T-cell (primary cell): Measurements from ENCODE around the gene RPTOR. TPM values are rescaled to one million over a fixed set of nuclear protein-coding genes. Genes with fewer than 3 reads are reported as not detected.

Experiments used
- ATAC-seq, 4 experiments: fragments of 200-7000 bp in 3 of 4; fragments of 150-1000 bp in 1 of 4; cut with Tn5 transposase; replicated peaks in 1 of 4; 1 replicate in 3 of 4; 2 replicates in 1 of 4; pipeline ENCODE4 v1.10.0; 2021; ENCODE audit warnings: moderate library complexity in 3 of 4, mild to moderate bottlenecking in 2 of 4, moderate number of reproducible peaks in 1 of 4
- CTCF ChIA-PET, 2 donors: fragments of 300-600 bp; sonication (Branson Sonifier 250); formaldehyde crosslinking; loops; one replicate each; lab custom pipeline; 2022; ENCODE audit warnings: antibody characterized with exemption in 2 of 2; lab: Charles Lee
- POLR2A ChIA-PET, 2 donors: fragments of 300-600 bp; sonication (Branson Sonifier 250); formaldehyde crosslinking; loops; one replicate each; lab custom pipeline; 2022; ENCODE audit warnings: antibody characterized with exemption in 2 of 2; lab: Charles Lee
- DNase-seq, 35 experiments: peaks; one replicate each; pipeline versions ENCODE4 v3.0.0 to v3.0.0-alpha.2; 2013 to 2023
- H3K27ac ChIP-seq: one replicate; pipeline ENCODE4 v1.5.1; 2013; ENCODE audit warnings: low read length
- H3K27me3 ChIP-seq, 2 experiments: replicated peaks in 1 of 2; 1 replicate in 1 of 2; 2 replicates in 1 of 2; pipeline versions ENCODE4 v1.6.1 to v1.7.0; 2013; ENCODE audit warnings: low read length in 1 of 2, mixed read lengths in 1 of 2; ENCODE audit not compliant: control insufficient read depth in 2 of 2, insufficient read depth in 2 of 2; ENCODE audit errors: extremely low read depth in 1 of 2
- H3K36me3 ChIP-seq, 2 donors: 1 replicate in 1 of 2; 2 replicates in 1 of 2; pipeline versions ENCODE4 v1.6.1 to v1.7.0; 2013; ENCODE audit warnings: low read length in 1 of 2; ENCODE audit not compliant: control insufficient read depth in 2 of 2, insufficient read depth in 1 of 2; ENCODE audit errors: extremely low read depth in 1 of 2
- H3K4me1 ChIP-seq, 2 experiments: 1 replicate in 1 of 2; 2 replicates in 1 of 2; pipeline versions ENCODE4 v1.6.1 to v1.7.0; 2013; ENCODE audit warnings: low read length in 2 of 2, mixed read lengths in 1 of 2; ENCODE audit not compliant: insufficient read depth in 2 of 2, control insufficient read depth in 1 of 2; ENCODE audit errors: extremely low read depth in 1 of 2
- H3K4me3 ChIP-seq, 2 donors: 1 replicate in 1 of 2; 2 replicates in 1 of 2; pipeline versions ENCODE4 v1.5.1 to v1.7.0; 2013; ENCODE audit warnings: mild to moderate bottlenecking in 2 of 2, low read length in 1 of 2, moderate library complexity in 1 of 2; ENCODE audit not compliant: control insufficient read depth in 1 of 2; ENCODE audit errors: extremely low read depth in 1 of 2
- H3K9me3 ChIP-seq: 2 replicates; pipeline ENCODE4 v1.7.0; 2013
- H3K27ac Mint-ChIP-seq, 2 donors: one replicate each; pipeline ENCODE4 v1.8.0; 2020 to 2021; ENCODE audit warnings: mild to moderate bottlenecking in 2 of 2, mixed read lengths in 2 of 2
- H3K27me3 Mint-ChIP-seq, 2 donors: one replicate each; pipeline ENCODE4 v1.8.0; 2021 to 2022; ENCODE audit warnings: mixed read lengths in 2 of 2
- H3K36me3 Mint-ChIP-seq: one replicate; pipeline ENCODE4 v1.8.0; 2021; ENCODE audit warnings: mixed read lengths
- H3K4me1 Mint-ChIP-seq, 3 donors: one replicate each; pipeline ENCODE4 v1.8.0; 2020 to 2022; ENCODE audit warnings: mixed read lengths in 3 of 3, mild to moderate bottlenecking in 1 of 3
- H3K4me3 Mint-ChIP-seq, 3 donors: one replicate each; pipeline ENCODE4 v1.8.0; 2020 to 2022; ENCODE audit warnings: mild to moderate bottlenecking in 3 of 3, mixed read lengths in 3 of 3, moderate library complexity in 3 of 3
- H3K9me3 Mint-ChIP-seq, 3 donors: one replicate each; pipeline ENCODE4 v1.8.0; 2020 to 2022; ENCODE audit warnings: mixed read lengths in 3 of 3
- WGBS: methylation state at CpG from one replicate; pipeline ENCODE4 v1.1.5; 2013; ENCODE audit warnings: missing lambda C conversion rate; ENCODE audit not compliant: insufficient coverage; 5-methylcytosine and 5-hydroxymethylcytosine counted together
- total RNA-seq, 35 experiments: library from RNA in 6 of 35; stranded (reverse) in 6 of 35; fragments of 120-200 nt in 1 of 35; gene quantifications; one replicate each; pipeline versions ENCODE4 v1.2.1 to v1.2.4 and lab custom pipeline; 2013 to 2026

The RPTOR gene
- total RNA-seq, 5 donors from 2014 or later (not counting 1 experiment from before 2014, with no cell fraction given), result 59.4 to 76.8 (median 71.4) TPM

DNA sequence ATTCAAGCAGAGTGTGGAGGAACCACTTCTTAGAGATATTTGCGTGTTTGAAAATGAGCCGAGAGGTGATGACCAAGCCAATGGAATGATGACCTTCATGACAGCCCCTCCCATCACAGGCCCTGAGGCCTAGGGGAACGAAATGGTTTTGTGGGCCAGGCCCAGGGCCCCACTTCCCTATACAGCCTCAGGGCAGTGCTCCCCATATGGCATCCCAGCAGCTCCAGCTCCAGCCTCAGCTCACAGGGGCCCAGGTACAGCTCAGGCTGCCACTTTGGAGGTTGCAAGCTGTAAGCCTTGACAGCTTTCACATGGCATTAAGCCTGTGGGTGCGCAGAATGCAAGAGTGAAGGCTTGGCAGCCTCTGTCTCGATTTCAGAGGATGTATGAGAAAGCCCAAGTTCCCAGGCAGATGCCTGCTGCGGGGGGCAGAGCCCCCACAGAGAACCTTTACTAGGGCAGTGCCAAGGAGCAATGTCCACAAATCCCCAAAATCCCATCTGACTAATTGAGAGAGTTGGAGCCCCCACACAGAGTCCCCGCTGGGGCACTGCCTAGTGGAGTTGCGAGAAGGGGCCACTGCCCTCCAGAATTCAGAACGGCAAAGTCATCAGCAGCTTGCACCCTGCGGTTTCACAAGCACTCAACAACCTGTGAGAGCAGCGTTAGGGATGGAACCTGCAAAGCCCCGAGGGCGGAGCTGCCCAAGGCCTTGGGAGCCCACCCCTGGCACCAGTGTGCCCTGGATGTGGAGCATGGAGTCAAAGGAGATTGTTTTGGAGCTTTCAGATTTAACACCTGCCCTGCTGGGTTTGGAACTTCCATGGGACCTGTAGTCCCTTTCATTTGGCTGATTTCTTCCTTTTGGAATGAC is 468.2 kb downstream of the RPTOR start:
- POLR2A ChIA-PET, result interaction anchor here in 1 of 2 donors (0.7 kb wide), 1 partner anchor 210 kb away, joined by 3 read pairs; no protein-coding TSS in a partner anchor

GRCh38 chr17:81013642-81014041 is 469.0 kb downstream of the RPTOR start:
- no peak overlapping the region for H3K27ac Mint-ChIP-seq

More for the DNA sequence above, 468.2 kb downstream of the RPTOR start:
- Histone ChIP-seq H3K4me1 (peaks cover 6 to 14% of the 10 kb centered on the region in 2 experiments), H3K9me3 (no peaks in the 10 kb centered on the region), H3K27ac (no peak overlapping the region), H3K4me3 (no peak overlapping the region), H3K36me3 (peaks cover 0 to 7% of the 10 kb centered on the region in 2 donors), H3K27me3 (peaks cover 0 to 14% of the 10 kb centered on the region in 2 experiments)
- H3K27me3 Mint-ChIP-seq, result peaks cover 0 to 4% of the 10 kb centered on the region in 2 donors
- no peak overlapping the region for H3K27ac Mint-ChIP-seq
- peaks cover 8% of the 10 kb centered on the region for H3K36me3 Mint-ChIP-seq
- ATAC-seq, result no peak
- CTCF ChIA-PET, result no interaction called here
- peaks cover 9 to 12% (median 11%) of the 10 kb centered on the region in 3 donors for H3K4me1 Mint-ChIP-seq
- DNase-seq, result no peak
- WGBS, result 86% methylated on average over 7 of the region's 13 CpGs
- H3K9me3 Mint-ChIP-seq, result peaks cover 3 to 11% (median 6%) of the 10 kb centered on the region in 3 donors
- no peak overlapping the region for H3K4me3 Mint-ChIP-seq

GRCh38 chr17:81015136-81015535 is 470.5 kb downstream of the RPTOR start:
- DNase-seq (no peak), ATAC-seq (no peak)
- Mint-ChIP-seq H3K36me3 (peaks cover 8% of the 10 kb centered on the region), H3K4me1 (peaks cover 32 to 34% (median 32%) of the 10 kb centered on the region in 3 donors), H3K27me3 (peaks cover 0 to 4% of the 10 kb centered on the region in 2 donors), H3K9me3 (peaks cover 3 to 11% (median 6%) of the 10 kb centered on the region in 3 donors), H3K27ac (no peak overlapping the region), H3K4me3 (no peak overlapping the region)
- Histone ChIP-seq H3K27ac (no peak overlapping the region), H3K4me3 (no peak overlapping the region), H3K9me3 (no peaks in the 10 kb centered on the region), H3K36me3 (peaks cover 0 to 3% of the 10 kb centered on the region in 2 donors), H3K27me3 (peaks cover 0 to 6% of the 10 kb centered on the region in 2 experiments), H3K4me1 (peaks cover 7 to 29% of the 10 kb centered on the region in 2 experiments)
- ChIA-PET CTCF (no interaction called here), POLR2A (no interaction called here)
- 100% methylated on average over 1 of the region's 1 CpG for WGBS

More at GRCh38 chr17:81013642-81014041, 469.0 kb downstream of the RPTOR start:
- H3K4me3 Mint-ChIP-seq, result no peak overlapping the region
- H3K4me1 Mint-ChIP-seq, result peaks cover 17 to 21% (median 19%) of the 10 kb centered on the region in 3 donors
- 93% methylated on average over 3 of the region's 6 CpGs for WGBS
- peaks cover 8% of the 10 kb centered on the region for H3K36me3 Mint-ChIP-seq
- no peak overlapping the region for H3K4me3 ChIP-seq
- POLR2A ChIA-PET, result no interaction called here
- H3K27me3 ChIP-seq, result peaks cover 0 to 14% of the 10 kb centered on the region in 2 experiments
- ATAC-seq (no peak), DNase-seq (no peak)
- H3K27ac ChIP-seq, result no peak overlapping the region
- CTCF ChIA-PET, result no interaction called here
- no peaks in the 10 kb centered on the region for H3K9me3 ChIP-seq
- peaks cover 0 to 7% of the 10 kb centered on the region in 2 donors for H3K36me3 ChIP-seq
- H3K4me1 ChIP-seq, result peaks cover 7 to 22% of the 10 kb centered on the region in 2 experiments
- peaks cover 0 to 4% of the 10 kb centered on the region in 2 donors for H3K27me3 Mint-ChIP-seq
- H3K9me3 Mint-ChIP-seq, result peaks cover 3 to 11% (median 6%) of the 10 kb centered on the region in 3 donors

Other genes starting within 250 kb of the RPTOR start
- gene ENDOV, start 129.7 kb upstream of the RPTOR start, total RNA-seq, result 10 to 100 TPM; 17.1 to 22.2 (median 21.1) TPM
- gene NPTX1, start 68.2 kb upstream of the RPTOR start, total RNA-seq, result under 1 TPM; 0.13 to 0.67 (median 0.33) TPM